ENCODE data around the gene DUSP7. TPM values are rescaled to one million over a fixed set of nuclear protein-coding genes. Genes with fewer than 3 reads are reported as not detected.

Gene DUSP7
- total RNA-seq, 1 experiment from 2014 or later: 39.9 TPM

DNA sequence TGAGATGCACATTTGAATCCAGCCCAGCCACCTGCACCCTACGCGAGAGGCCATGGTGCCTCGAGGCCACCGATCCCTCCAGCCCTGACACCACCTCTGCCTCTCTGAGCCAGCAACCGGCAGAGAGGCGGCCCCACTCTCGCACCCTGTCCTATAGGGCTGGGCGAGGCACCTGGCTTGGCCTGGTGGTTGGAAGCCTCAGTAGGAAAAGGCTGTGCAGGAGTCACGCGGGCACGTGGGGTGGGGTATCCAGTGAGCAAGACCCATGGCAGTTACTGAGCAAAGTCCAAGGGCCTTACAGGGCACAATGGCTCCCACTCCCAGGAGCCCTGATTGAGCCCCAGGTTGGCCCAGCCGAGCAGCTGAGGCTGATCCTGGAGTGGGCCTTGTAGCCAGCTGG is 12.4 kb upstream of the DUSP7 start:
- DNase-seq (ENCODE audit: low read depth): no peak

DNA sequence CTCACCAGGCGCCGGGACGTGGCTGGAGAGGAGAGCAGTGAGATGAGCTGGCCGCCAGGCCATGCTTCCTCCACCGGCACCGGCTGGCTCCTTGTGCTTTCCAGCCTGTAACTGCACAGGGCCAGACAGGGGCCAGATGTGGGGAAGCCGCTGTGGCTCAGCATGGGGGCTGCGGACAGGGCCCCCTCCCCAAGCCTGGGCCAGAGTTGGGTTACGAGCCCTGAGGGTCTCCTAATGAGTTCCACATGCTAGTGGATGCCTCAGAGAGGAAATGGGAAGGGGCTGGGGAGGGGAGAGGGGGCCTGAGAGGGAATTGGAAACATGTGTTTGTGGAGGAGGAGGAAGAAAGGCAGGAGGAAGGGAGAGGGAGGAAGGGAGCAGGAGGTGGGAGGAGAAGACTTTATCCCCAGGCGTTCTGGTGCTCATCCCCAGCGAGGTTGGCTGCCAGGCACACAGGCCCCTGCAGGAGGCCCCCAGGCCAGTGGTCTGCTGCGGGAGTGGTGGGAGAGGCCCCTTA is 11.7 kb upstream of the DUSP7 start:
- DNase-seq (ENCODE audit: low read depth): no peak

DNA sequence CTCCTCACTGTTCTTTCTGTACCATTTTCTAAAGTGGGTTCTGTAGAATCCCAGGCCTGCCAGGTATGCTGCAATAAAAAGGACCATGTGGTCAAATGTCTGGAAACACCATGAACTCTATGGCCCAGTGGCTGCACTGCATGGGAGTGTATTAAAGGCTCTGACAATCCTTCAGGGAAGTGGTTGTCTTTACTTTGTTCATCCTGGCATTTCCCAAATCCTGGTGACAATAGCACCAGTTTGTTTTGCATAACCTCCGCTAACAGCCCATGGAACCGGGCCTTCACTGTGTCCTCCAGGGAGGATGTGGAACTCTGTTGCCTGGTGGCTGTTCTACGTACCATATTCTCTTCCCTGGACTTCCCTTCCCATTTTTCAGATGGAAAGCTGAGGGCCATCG is 11.2 kb upstream of the DUSP7 start:
- DNase-seq (ENCODE audit: low read depth): no peak

DNA sequence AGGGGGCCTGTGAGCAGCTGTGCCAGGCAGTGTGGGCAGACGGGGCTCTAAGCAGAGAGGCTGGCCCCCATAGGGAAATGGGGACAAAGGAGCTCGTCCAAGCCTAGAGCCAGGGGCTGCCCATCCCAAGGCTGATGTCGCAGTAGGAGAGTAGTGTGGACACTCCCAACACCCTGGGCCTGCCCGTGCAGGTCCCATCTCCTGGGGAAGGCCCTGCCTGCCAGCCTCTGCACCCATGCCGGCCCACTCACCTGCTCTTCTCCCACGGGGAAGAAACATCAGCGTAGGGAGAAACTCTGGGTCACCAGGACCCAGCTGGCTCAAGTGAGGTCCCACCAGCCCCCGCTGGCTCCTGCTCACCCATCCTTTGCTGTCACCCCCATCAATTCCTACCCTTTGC is 10.7 kb upstream of the DUSP7 start:
- no peak for DNase-seq (ENCODE audit: low read depth)

DNA sequence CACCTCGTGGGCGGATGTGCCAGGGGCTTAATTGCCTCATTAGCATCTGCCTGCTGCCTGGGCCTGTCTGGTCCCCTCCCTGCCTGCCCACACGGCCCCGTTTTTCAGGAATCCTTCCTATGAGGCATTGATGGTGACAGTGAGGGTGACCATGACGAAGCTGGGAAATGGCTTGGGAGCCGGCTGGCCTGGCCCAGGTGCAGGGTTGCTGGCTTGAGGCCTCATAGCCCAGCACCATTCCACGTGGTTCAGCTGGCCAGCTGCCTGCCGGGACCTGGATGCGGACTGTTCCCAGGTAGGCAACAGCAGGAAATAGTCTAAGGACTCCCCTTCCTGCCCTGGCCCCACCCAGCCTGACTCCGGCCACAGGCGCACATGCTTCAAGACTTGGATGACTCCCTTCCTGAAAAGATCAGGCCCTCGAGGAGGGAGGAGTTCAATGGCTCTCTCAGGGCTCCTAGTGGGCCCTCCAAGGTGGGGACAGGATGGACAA is 8.9 kb upstream of the DUSP7 start:
- peak; percentile 17 for DNase-seq (ENCODE audit: low read depth)

DNA sequence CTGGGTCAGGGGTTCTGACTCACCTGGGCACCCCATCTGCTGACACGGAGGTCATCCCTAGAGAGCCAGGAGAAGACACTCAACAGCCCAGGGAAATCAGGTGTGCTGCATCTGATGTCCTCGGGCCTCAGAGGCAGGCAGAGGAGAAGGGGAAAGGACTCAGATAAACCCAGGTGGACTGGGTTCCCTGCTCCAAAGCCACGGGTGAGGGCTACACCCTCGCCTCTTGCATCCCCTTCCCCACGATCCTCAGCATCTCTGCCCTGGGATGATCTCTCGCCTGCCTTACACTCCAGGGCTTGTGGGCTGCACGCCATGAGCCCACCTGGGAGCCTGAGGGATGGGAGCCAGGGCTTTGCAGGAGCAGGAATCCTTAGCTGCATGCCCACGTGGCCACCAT is 8.2 kb upstream of the DUSP7 start:
- no peak for DNase-seq (ENCODE audit: low read depth)

DNA sequence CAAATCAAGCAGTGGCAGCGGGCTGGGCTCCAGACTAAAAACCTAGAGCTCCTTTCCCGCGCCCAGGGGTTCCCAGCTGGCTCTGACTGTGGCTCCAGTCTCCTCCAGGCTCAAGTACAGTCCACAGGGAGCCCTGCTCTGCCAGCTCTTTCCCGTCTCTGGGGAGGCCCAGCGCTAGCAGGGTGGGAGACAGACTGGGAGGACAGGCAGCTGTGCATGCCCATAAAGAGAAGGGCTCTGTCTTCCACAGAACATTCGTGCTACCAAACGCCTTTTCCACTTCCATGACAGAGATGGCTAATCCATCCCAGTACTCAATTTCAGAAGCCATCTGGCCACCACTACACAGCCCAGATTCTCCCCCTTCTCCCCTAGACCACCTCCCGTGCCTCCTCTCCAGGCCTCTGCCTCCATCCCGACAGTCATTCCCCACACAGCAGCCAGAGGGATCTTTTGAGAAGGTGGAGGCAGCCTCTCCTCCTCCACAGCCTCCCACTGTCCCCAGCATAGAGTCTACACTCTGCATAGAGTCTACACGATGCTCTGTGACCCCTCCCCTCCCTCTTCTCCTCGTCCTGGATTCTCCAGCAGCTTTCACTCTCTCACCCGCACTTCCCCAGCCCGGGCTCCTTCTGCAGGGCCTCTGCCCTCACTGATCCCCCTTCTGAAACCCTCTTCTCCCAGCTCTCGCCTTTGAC is 6.8 kb upstream of the DUSP7 start:
- no peak for DNase-seq (ENCODE audit: low read depth)

DNA sequence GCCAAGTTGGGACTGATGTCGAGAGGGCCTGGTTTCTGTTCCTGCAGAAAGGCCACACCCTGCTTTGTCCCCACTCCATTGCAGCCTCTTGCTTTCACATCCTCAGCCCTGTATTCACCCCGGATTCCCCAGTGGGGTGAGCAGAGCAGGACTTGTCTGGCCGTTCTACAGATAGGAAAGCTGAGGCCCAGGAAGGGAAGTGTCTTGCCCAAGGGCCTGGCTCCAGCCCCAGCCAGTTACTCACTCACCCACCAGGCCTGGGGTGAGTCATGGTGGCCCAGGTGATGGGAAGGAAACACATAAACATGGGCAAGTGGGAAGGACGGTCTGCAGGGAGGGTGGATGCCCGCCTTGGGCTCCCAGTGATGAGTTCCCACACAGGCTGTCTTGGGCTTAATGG is 6.1 kb upstream of the DUSP7 start:
- DNase-seq (ENCODE audit: low read depth): peak; percentile 97

DNA sequence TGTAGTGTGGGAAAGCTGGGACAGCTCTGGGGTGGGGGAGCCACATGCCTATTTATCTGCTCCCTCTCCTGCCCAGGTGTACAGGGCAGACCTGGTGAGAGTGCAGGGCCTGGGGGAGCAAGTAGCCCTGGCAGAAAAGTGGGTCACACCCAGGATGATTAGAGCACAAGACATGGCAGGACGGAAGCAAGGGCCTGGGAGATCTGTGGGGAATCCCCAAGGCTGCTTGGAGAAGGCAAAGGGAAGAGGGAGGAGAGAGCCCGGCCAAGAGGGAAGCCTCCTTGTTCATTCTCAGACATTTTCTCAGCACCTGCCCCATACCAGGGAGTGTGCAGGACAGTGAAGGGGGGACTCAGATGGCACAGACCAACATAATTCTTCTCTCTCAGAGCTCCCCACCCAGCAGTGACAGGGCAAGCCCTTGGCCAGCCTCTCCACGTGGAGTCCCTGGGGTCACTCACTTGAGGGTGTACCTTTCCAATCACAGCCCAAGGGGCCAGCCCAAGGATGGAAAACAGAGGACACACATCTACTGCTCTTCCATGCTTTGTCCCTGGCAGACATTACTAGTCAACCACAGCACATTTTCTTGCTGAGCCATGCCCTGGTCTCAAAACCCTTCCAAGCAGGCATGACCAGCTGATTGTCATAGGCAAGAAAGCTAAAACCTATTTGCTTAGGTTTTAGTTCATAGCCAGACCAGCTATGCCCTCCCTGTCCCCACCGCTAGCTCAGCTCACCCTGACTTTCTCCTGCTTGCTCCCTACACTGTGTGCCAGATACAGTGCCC is 4.9 kb upstream of the DUSP7 start:
- DNase-seq (ENCODE audit: low read depth): no peak

DNA sequence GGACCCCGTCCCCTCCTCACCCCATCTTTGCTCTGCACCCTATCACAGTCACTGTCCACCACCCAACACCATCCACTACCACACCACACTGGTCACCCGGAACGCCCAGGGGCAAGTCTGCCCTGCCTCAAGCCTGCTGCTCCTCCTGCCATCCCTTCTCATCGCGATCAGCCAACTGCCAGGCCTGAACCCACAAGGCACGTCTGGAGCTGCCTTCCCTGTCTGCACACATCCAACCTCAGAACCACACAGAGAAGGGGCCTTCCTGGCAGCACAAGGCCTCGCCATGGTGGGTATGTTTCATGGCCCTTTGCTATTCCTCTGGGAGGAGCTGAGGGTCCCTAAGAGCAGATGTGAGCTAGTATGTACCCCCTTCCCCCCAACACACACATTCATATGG is 3.4 kb upstream of the DUSP7 start:
- no peak for DNase-seq (ENCODE audit: low read depth)

DNA sequence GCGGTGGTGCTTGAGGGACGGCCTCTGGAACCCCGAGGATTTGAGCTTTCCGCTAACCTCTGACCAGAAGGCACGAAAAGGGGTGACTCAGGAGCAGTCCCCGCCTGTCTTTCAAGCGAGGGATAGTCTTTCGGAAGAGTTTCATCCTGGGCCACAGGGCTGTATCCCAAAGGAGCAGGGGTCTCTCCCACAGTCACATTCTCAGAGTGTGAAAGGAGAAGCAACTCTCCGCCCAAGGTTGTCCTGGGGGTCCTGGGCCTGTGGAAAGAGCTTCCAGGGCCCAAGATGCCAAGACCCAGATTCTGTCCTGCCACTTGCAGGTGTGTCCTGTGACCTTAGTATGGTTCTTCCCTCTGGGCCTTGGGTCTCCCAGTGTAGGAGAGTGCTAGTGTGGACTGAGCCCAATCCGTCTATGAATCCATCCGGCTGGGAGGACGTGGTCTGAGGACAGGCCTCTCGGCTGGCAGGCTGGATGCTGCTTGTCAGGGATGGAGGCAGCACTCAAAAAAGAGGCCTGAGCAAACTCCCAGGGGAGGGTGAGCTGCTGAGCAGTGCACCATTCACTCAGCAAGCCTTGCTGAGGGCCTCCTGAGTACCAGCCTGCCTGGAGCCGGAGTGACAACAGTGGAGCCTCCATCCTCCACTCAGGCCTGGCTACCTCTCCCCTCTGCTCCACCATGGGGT is 1.6 kb upstream of the DUSP7 start:
- no peak for DNase-seq (ENCODE audit: low read depth)

DNA sequence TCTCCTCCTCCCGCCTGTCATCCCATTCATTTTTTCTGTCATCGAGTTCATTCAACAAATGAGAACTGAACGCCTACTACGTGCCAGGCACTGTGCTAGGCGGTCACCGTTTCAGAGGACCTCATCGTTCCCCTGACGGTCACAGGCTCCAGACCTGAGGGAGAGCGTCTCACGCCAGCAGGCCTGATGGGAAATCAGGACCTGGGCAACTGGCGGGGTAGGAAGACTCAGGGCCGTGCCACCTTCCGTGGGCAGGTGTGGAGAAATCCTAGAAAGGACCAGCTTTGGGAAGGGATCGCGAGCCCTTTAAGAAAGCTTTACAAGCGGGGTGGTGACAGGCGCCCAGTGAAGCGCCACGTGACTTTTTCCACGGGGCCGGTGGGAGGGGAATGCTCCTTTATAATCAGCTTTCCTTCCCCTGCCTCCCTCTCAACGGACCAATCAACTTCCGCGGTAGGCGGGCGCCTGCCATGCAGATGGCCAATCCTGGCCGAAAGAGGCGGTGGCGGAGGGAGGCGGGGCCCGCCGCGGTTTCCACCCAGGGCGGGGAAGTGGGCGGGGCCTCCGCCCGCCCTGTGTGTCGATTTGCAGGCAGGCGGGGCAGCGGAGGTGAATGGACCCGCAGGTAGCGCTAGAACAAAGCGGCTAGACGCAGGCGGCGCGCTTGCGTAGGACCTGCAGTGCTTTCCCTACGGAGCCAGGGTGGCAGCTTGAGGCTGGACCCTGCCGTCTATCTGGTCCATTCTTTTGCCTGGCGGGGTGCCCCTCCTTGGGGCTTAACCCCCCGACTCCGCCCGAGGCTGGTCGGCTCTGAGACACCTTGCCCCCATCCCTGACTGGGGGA is 819 bp upstream of the DUSP7 start:
- peak; percentile 99 for DNase-seq (ENCODE audit: low read depth)

DNA sequence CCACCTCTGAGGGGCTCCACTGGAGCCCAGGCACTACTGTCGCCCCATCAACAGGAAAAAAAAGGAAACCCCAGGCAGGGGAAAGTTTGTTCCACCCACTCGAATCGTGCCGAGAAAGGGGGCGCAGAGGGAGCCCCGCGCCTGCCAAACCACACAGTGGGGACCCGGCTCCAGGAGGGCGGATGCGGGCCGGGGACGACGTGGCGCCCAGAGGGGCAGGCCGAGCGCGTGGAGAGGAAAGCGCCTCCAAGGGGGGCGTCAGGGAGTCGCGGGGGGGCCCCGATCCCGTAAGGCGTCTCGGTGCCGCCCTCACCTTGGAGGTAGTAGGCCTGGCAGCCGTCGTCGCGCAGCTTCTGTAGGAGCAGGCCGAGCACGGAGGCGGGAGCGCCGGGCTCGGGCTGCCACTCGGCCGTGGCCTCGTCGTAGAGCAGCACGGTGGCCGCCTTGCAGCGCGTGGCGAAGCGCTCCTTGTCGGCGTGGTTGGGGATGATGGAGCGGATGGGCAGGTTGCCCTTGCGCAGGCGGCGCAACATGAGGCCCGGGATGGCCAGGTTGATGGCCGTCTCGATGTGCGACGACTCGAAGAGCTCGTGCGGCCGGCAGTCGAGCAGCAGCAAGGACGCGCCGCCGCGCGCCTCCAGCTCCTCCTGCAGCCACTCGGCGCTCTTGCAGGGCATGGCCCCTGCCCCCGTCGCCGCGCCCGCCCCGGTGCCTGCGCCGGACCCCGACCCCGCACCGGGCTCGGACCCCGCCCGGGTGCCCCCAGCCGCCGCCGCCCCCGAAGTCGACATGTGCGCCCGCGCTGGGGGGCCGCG is 627 bp downstream of the DUSP7 start:
- peak; percentile 36 for DNase-seq (ENCODE audit: low read depth)

DNA sequence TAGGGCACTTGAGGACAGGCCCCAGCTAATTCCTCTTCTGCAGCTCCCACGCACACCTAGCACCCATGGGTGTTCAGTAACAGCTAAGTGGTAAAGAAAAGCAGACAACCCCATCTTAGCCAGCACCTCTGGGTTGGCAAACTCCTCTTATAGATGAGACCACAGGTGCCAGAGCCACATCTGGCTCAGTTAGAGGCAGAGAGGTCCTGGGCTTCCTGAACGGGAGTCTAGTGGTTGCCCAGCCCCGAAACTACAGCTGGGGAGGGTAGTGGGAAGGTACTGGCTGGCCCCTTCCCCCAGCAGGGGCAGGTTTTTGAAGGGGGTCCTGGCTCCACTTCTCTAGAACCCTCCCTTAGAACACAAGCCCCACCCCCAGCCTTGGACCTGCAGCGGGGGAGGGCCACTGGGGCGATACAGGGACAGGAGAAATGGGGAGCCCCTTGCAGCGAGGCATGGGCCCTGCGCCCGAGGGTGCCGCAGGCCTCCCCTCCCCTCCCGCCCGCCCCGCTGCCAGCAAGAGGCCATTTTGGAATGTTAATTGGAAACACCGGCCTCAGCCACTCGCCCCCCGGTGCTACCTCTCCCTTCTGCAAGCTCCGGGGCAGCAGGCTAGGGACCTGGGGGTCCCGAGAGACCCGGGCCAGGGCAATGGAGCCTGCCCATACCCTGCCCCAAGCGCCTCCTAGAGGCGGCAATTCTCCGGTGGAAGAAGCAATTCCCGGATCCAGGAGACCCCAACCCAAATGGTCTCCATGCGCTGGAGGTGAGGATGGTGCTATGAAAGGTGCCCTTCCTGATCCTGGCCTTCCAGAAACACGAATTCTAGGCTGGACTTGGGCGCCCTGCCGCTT is 1.5 kb downstream of the DUSP7 start:
- no peak for DNase-seq (ENCODE audit: low read depth)

DNA sequence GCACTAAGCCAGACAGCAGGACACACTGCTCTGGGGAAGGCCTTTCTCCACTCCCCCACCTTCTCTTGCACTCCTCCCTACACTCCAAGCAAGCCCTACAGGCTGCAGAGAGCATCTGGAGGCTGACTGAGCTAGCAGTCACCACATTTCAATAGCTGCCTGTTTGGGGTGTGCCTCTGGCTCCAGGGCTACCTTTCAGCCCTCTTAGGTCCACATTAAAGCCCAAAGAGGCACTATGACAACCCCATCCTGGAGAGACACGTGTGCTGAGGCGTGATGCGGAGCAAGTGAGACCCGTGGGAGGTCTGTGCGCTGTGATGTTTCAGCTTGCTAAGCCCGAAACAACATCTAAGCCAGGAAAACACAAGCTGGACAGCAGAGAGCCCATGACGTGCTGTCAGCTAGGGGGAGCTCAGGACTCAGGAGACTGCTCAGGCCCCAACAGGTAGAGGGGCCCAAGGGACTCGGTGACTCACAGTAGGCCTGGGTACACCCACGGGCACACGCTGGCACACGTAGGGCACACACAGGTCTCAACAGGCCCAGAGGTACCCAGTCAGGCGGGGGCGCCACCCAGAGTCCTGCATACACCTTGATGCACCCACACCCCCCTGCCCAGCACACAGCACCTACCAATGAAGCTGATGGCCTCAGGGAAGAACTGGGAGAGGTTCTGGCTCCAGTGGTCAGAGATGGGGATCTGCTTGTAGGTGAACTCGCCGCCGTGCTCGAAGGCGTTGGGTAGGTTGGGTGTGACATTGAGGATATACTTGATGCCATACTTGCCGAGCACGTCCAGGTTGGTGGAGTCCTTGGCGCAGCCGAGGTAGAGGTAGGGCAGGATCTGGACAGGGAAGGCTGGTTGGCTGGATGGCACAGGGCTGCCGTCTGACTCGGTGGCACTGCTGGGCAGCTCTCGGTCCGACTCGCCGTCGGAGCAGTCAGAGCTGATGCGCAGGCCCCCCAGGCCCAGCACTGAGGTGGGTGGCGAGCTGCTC is 2.8 kb downstream of the DUSP7 start:
- peak; percentile 55 for DNase-seq (ENCODE audit: low read depth)

DNA sequence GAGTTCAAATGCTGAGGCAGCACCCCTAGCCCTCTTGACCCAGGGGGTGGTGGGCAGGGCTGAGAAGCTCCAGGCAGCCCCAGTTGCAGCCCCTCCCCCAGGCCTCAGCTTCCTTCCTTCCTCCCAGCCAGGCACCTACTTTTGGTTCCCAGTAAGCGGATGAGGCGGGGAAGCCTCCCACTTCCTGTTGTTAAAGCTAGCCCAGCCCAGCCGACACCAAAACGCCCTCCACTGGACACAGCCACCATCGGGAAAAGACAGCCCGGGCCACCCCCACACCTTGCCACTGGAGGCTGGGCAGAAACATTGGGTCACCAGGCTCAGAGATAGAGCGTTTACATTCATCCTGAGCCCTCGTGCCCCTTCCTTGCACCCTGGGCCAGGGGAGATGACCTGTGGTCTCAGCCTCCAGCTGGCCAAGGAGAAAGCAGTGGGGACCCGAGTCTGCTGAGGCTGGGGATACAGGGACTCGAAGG is 3.5 kb downstream of the DUSP7 start:
- peak; percentile 91 for DNase-seq (ENCODE audit: low read depth)

DNA sequence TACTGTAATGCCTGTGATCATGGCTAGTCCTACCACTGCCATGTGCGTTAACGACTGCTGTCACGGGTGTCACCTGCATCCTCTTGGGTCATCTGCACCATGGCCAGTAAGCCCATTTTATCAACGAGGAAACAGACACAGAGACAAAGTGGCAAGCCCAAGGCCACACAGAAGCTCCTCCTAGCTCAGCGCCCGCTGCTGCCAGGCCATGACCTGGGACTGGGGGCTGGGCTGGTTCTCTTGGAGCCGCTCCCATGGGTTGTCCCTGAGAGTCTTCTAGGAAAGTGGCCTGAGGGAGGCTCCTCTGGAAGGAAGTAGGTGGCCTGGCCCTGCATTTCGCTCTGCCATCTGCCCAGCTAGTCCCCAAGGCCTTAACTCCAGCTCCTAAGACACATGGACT is 4.9 kb downstream of the DUSP7 start:
- no peak for DNase-seq (ENCODE audit: low read depth)

DNA sequence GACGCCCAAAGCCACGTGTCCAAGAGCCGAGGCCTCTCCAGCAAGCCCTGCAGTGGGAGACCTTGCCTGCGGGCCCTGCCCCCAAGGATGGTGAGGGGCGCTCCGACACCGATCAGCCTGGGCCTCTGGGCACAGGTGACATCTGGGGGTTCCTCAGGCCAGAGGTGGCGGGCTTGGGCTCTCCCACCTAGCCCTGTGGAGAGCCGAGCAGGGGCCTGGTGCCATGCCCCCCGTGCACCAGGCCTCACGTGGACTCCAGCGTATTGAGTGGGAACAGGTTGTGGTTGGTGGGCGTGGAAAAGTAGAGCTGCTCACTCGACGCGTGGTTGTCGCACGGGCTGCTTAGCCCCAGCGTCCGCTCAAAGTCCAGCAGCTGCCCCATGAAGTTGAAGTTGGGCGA is 5.8 kb downstream of the DUSP7 start:
- DNase-seq (ENCODE audit: low read depth): no peak
